Smooth muscle cell of the coronary artery (primary cell): ENCODE results near the gene CEP95. TPM values are rescaled to one million over a fixed set of nuclear protein-coding genes. Genes with fewer than 3 reads are reported as not detected.

Experiments used
- total RNA-seq: library from RNA; depleted of rRNA; stranded (reverse); fragments of >200 nt; gene quantifications from 2 replicates; pipeline ENCODE4 v1.2.3, GENCODE V29; 2014; ENCODE audit warnings: low replicate concordance

CEP95 gene
- 16.9 and 27.1 TPM in 2 replicates for total RNA-seq

GRCh38 chr17:64506576-64507412 lies at the start of gene CEP95:
CEP95 (plus strand) TSS chr17:64506977; CDS start chr17:64507098, 121 bp downstream.

GRCh38 chr17:64496786-64497564 lies 9.8 kb upstream of the CEP95 start, which contains the start of gene POLG2:
POLG2 (minus strand) TSS chr17:64497054; CDS start chr17:64496968, 86 bp downstream.

GRCh38 chr17:64506201-64506575 lies 589 bp upstream of the CEP95 start, which contains the start of gene DDX5:
DDX5 (minus strand) TSS chr17:64506289; CDS start chr17:64506119, 170 bp downstream.

Other genes with a start within 250 kb of the CEP95 start
- gene TEX2, start 243.7 kb upstream of the CEP95 start, total RNA-seq, result 12.8 and 31.9 TPM in 2 replicates
- 1.1 and 17.8 TPM in 2 replicates for gene PECAM1, start 116.1 kb upstream of the CEP95 start, total RNA-seq
- 5.0 and 6.2 TPM in 2 replicates for gene MILR1, start 57.9 kb upstream of the CEP95 start, total RNA-seq
- gene POLG2, start 9.9 kb upstream of the CEP95 start, total RNA-seq, result 7.4 and 22.0 TPM in 2 replicates
- 192 and 341 TPM in 2 replicates for gene DDX5, start 688 bp upstream of the CEP95 start, total RNA-seq
- gene SMURF2, start 155.3 kb downstream of the CEP95 start, total RNA-seq, result 78.5 and 123 TPM in 2 replicates